Right lobe of liver (tissue), 4 donors: ENCODE data around the gene FOXP1.

Experiments used
- CTCF ChIP-seq, 4 donors: fragments of 200-600 bp in 3 of 4; fragments of 450-650 bp in 1 of 4; IDR thresholded peaks; one replicate each; pipeline versions ENCODE4 v1.5.1 to v1.8.0; 2016 to 2022; ENCODE audit warnings: antibody characterized with exemption in 4 of 4, mild to moderate bottlenecking in 2 of 4
- POLR2A ChIP-seq: fragments of 450-650 bp; IDR thresholded peaks from one replicate; pipeline ENCODE4 v1.6.1; 2017; ENCODE audit warnings: antibody characterized with exemption, mild to moderate bottlenecking
- donor health status: DM: no; HTN: no; CAD: no.
- donor health status: DM: no; HTN: no; CAD: no.
- donor health status: DM: no; HTN: yes; CAD: no.

GRCh38 chr3:71133865-71134264 lies 449.7 kb downstream of the FOXP1 start:
- TF ChIP-seq CTCF (IDR thresholded peaks at IDR 0.05), result no peak
- TF ChIP-seq POLR2A, result no peak
